PC-3 (cell line): ENCODE results near the gene MTNR1B. TPM values are rescaled to one million over a fixed set of nuclear protein-coding genes. Genes with fewer than 3 reads are reported as not detected.

Experiments
- ATAC-seq: fragments of 200-7000 bp; cut with Tn5 transposase; 2 replicates; pipeline ENCODE4 v1.9.1; 2020; ENCODE audit warnings: mild to moderate bottlenecking, moderate library complexity
- BruUV-seq: library from RNA; stranded (reverse); fragments of 400-500 nt; replicated peaks from 2 replicates; lab custom pipeline; 2021; lab: Mats Ljungman, UMichigan
- CTCF ChIA-PET: fragments of 300-600 bp; sonication (Branson Sonifier 250); formaldehyde crosslinking; loops from one replicate; lab custom pipeline; 2022; ENCODE audit warnings: antibody characterized with exemption; lab: Charles Lee
- POLR2A ChIA-PET: fragments of 300-600 bp; sonication (Branson Sonifier 250); formaldehyde crosslinking; loops from one replicate; lab custom pipeline; 2022; ENCODE audit warnings: antibody characterized with exemption; ENCODE audit not compliant: unreplicated experiment; lab: Charles Lee
- DNase-seq: peaks from one replicate; pipeline ENCODE4 v3.0.0-alpha.2; 2015
- H2AFZ ChIP-seq: fragments of 300-600 bp; sonication (generic); 2 replicates; pipeline ENCODE4 v1.6.0; 2016; ENCODE audit warnings: antibody characterized with exemption, low read length
- H3F3A ChIP-seq: fragments of 300-600 bp; sonication (generic); one replicate; pipeline ENCODE4 v1.6.0; 2017; ENCODE audit warnings: antibody characterized with exemption, low read length, control low read depth, mild to moderate bottlenecking; ENCODE audit not compliant: unreplicated experiment
- H3K27ac ChIP-seq: fragments of 300-600 bp; sonication (generic); 2 replicates; pipeline ENCODE4 v1.5.1; 2016; ENCODE audit warnings: mild to moderate bottlenecking, low read length
- H3K27me3 ChIP-seq: fragments of 300-600 bp; sonication (generic); 2 replicates; pipeline ENCODE4 v1.6.1; 2016; ENCODE audit warnings: low read length, mixed read lengths
- H3K36me3 ChIP-seq: fragments of 300-600 bp; sonication (generic); 2 replicates; pipeline ENCODE4 v1.6.1; 2016; ENCODE audit warnings: low read depth, mixed run types, low read length, mixed read lengths
- H3K4me1 ChIP-seq: fragments of 300-600 bp; sonication (generic); 2 replicates; pipeline ENCODE4 v1.5.1; 2016; ENCODE audit warnings: low read length; ENCODE audit not compliant: insufficient read depth
- H3K4me2 ChIP-seq: fragments of 300-600 bp; sonication (generic); 2 replicates; pipeline ENCODE4 v1.6.0; 2016; ENCODE audit warnings: low read length
- H3K4me3 ChIP-seq: fragments of 300-600 bp; sonication (generic); 2 replicates; pipeline ENCODE4 v1.5.1; 2016; ENCODE audit warnings: mild to moderate bottlenecking, low read length, mixed read lengths
- H3K79me2 ChIP-seq: fragments of 300-600 bp; sonication (generic); 2 replicates; pipeline ENCODE4 v1.6.1; 2017; ENCODE audit warnings: low read length, mixed read lengths
- H3K9ac ChIP-seq: fragments of 300-600 bp; sonication (generic); 2 replicates; pipeline ENCODE4 v1.6.0; 2016; ENCODE audit warnings: mild to moderate bottlenecking, low read length
- H3K9me2 ChIP-seq: fragments of 300-600 bp; sonication (generic); replicated peaks from 2 replicates; pipeline ENCODE4 v1.6.1; 2016; ENCODE audit warnings: mixed run types, low read length, mixed read lengths
- H3K9me3 ChIP-seq: fragments of 300-600 bp; sonication (generic); 2 replicates; pipeline ENCODE4 v1.6.1; 2016; ENCODE audit warnings: low read length, mixed read lengths
- H4K20me1 ChIP-seq: fragments of 300-600 bp; sonication (generic); 2 replicates; pipeline ENCODE4 v1.6.1; 2016; ENCODE audit warnings: low read length, mixed read lengths
- EZH2 ChIP-seq: fragments of 300-600 bp; sonication (generic); IDR thresholded peaks from one replicate; pipeline ENCODE4 v1.6.1; 2017; ENCODE audit warnings: antibody characterized with exemption, mild to moderate bottlenecking, low read length; ENCODE audit not compliant: unreplicated experiment
- EZH2phosphoT487 ChIP-seq: fragments of 300-600 bp; sonication (generic); IDR thresholded peaks from 2 replicates; pipeline ENCODE4 v1.6.1; 2018; ENCODE audit warnings: mild to moderate bottlenecking, antibody characterized with exemption, low read length, borderline replicate concordance
- intact Hi-C: fragments of 100-400 bp; cut with micrococcal nuclease; formaldehyde crosslinking; loops from 2 replicates; pipeline ENCODE4 v1.9.0; 2023
- total RNA-seq: library from RNA; depleted of rRNA; stranded (reverse); fragments of >200 nt; gene quantifications from 2 replicates; pipeline ENCODE4 v1.2.3, GENCODE V29; 2014
- TF ChIP-seq, protein P1 (sequence below): fragments of 300-600 bp; sonication (generic); conservative IDR thresholded peaks from 2 replicates; pipeline ENCODE4 v1.5.1; 2017; ENCODE audit warnings: antibody characterized with exemption, low read depth, mild to moderate bottlenecking, low read length

MTNR1B gene
- total RNA-seq, 1 experiment from 2014 or later = not detected

DNA sequence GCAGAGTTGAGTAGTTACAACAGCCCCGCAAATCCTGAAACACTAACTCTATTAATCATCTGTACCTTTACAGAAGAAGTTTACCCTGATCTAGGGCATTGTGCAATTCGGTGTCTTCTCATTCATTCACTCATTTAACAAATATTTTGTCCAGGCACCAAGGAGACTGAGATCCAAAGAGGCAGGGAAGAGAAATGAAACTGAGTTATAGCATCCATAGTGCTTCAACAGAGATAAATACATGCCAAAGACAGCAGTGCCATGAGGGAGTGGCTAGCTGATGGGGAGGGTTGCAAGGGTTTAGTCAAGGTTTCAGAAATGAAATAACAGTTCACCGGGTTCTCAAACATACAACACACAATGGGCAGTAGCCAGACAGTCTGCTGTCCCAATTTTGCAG, 40.2 kb upstream of the MTNR1B start:
- 0 out of 2 replicates have a peak, but pooled peaks cover 3% of the 10 kb centered on the region for H3K27me3 ChIP-seq
- no peak overlapping the region for H3K4me3 ChIP-seq
- H3F3A ChIP-seq = no peaks in the 10 kb centered on the region
- no peak overlapping the region for H3K27ac ChIP-seq
- CTCF ChIA-PET = no interaction called here
- H3K36me3 ChIP-seq = no peaks in the 10 kb centered on the region
- peaks cover 18% of the 10 kb centered on the region; the same call in 1 of the 2 replicates for H3K9me3 ChIP-seq
- H2AFZ ChIP-seq = no peak overlapping the region
- H3K4me1 ChIP-seq = no peaks in the 10 kb centered on the region
- no peaks in the 10 kb centered on the region for H3K9me2 ChIP-seq
- intact Hi-C loops = no loop called here
- DNase-seq = no peak
- no peak overlapping the region for H3K9ac ChIP-seq
- H4K20me1 ChIP-seq = no peaks in the 10 kb centered on the region
- TF ChIP-seq EZH2 = no peak
- TF ChIP-seq EZH2phosphoT487 = no peak
- TF ChIP-seq, protein P1, sequence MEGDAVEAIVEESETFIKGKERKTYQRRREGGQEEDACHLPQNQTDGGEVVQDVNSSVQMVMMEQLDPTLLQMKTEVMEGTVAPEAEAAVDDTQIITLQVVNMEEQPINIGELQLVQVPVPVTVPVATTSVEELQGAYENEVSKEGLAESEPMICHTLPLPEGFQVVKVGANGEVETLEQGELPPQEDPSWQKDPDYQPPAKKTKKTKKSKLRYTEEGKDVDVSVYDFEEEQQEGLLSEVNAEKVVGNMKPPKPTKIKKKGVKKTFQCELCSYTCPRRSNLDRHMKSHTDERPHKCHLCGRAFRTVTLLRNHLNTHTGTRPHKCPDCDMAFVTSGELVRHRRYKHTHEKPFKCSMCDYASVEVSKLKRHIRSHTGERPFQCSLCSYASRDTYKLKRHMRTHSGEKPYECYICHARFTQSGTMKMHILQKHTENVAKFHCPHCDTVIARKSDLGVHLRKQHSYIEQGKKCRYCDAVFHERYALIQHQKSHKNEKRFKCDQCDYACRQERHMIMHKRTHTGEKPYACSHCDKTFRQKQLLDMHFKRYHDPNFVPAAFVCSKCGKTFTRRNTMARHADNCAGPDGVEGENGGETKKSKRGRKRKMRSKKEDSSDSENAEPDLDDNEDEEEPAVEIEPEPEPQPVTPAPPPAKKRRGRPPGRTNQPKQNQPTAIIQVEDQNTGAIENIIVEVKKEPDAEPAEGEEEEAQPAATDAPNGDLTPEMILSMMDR = no peak
- no peak overlapping the region for H3K4me2 ChIP-seq
- ATAC-seq = no peak
- no peaks in the 10 kb centered on the region for H3K79me2 ChIP-seq
- BruUV-seq = no TSS peak
- POLR2A ChIA-PET = no interaction called here

DNA sequence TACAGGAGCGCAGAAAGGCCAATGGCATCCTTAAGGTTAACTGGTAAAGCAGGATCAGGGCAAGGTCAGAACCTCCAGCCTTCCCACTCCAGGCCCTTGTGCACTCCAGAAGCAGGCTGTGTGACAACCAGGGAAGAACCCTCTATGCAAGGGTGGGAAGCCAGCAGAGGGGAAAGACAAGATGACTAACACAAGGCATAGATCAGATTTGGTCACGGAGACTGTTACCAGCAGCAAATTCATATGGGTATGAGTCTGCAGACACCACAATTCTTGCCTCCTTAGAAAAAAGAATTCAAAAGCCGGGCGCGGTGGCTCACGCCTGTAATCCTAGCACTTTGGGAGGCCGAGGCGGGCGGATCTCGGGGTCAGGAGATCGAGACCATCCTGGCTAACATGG, 39.8 kb upstream of the MTNR1B start:
- ATAC-seq (no peak), DNase-seq (no peak)
- H3K4me3 ChIP-seq = no peak overlapping the region
- no peak overlapping the region for H3K4me2 ChIP-seq
- no peak for TF ChIP-seq EZH2
- TF ChIP-seq, protein P1 = no peak
- TF ChIP-seq EZH2phosphoT487 = no peak
- H3K9me3 ChIP-seq = peaks cover 18% of the 10 kb centered on the region; the same call in 1 of the 2 replicates
- H2AFZ ChIP-seq = no peak overlapping the region
- H4K20me1 ChIP-seq = no peaks in the 10 kb centered on the region
- no TSS peak for BruUV-seq
- ChIA-PET POLR2A (no interaction called here), CTCF (no interaction called here)
- intact Hi-C loops = no loop called here
- no peaks in the 10 kb centered on the region for H3F3A ChIP-seq
- no peaks in the 10 kb centered on the region for H3K9me2 ChIP-seq
- H3K4me1 ChIP-seq = no peaks in the 10 kb centered on the region
- peaks cover 7% of the 10 kb centered on the region; the same call in 1 of the 2 replicates for H3K27me3 ChIP-seq
- H3K36me3 ChIP-seq = no peaks in the 10 kb centered on the region
- no peaks in the 10 kb centered on the region for H3K79me2 ChIP-seq
- H3K27ac ChIP-seq = no peak overlapping the region
- H3K9ac ChIP-seq = no peak overlapping the region

DNA sequence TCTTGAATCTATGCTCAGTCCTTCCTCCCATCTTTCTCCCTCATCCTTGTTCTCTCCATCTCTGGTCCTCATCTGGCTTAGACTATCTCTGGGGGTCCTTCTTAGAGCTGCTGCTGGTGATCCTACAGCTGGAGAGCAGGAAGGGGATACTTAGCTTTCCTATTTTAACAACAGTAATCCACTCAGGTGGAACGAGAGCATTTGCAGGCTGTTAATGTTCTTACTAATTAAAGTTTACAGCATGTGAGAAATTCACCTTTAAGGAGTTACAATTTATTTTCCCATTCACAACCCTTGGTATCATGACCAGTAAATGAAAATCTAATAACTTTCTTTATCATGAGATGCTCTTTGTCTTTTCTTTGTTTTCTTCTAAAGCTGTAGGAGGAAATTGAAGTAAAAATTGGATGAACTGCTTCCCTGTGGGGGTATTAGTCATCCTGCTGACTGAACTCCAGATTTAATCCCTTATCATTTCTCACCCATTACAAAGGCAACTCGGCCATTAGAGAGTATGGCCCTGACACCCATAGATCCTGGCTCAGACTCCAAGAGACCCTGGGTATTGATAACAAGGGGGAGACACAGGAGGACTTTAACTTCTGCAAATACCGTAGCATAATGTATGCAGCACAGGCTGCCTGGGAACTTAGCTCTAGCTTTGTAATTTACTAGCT, 37.6 kb upstream of the MTNR1B start:
- ChIA-PET CTCF (no interaction called here), POLR2A (no interaction called here)
- Histone ChIP-seq H3K36me3 (no peaks in the 10 kb centered on the region), H3K4me1 (no peaks in the 10 kb centered on the region), H3K4me2 (no peak overlapping the region), H2AFZ (no peak overlapping the region), H3K9me2 (no peaks in the 10 kb centered on the region), H3K79me2 (no peaks in the 10 kb centered on the region), H3K27me3 (peaks cover 15% of the 10 kb centered on the region; the same call in 1 of the 2 replicates), H4K20me1 (no peaks in the 10 kb centered on the region), H3K9me3 (peaks cover 10% of the 10 kb centered on the region; the same call in 1 of the 2 replicates), H3K27ac (no peak overlapping the region), H3K9ac (no peak overlapping the region), H3K4me3 (no peak overlapping the region), H3F3A (no peaks in the 10 kb centered on the region)
- intact Hi-C loops = no loop called here
- ATAC-seq = no peak
- TF ChIP-seq EZH2phosphoT487 = no peak
- TF ChIP-seq, protein P1 = no peak
- no peak for TF ChIP-seq EZH2
- BruUV-seq = no TSS peak
- DNase-seq = no peak
